ENCODE results near the gene CACNA2D1.

CACNA2D1 gene

GRCh38 chr7:82443547-82444219, at the start of gene CACNA2D1:
TSS of gene CACNA2D1 (minus strand) at chr7:82443777.
- in situ Hi-C loops (cut with HindIII; ENCODE audit: low sequenced_read_pairs) = no loop called here

DNA sequence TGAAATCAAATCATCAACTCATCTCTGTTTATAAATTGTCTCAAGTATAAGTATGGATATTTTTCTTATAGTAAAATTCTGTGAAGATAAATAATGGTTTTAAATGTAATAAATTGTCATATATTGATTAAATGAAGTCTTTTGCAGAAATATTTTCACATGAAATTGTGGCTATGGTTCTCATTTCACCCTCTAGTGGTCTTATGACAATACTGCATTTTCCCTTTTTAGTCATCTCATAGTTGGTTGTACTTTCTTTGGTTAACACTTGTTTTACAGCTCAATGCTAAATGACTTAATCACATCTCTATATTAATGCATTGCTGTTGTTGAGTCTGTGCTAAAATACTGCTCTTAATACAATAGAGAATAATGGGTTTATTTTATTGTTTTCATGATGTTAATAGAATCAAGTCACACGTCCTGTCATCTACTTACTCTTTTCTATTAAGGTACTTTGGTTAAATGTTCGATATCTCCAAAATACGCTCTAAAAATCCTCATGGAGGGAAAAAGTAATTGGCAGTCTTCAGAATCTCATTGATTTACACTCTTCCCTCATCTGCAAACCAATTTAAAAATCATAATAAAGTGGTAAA, 38.0 kb upstream of the CACNA2D1 start:
- in situ Hi-C loops (cut with HindIII; ENCODE audit: low sequenced_read_pairs) = no loop called here

- in situ Hi-C loops (cut with HindIII; ENCODE audit: low sequenced_read_pairs) = no loop called here
These were observed 34.3 kb upstream of the CACNA2D1 start for GRCh38 chr7:82477733-82478515.

GRCh38 chr7:82472966-82473365, 29.4 kb upstream of the CACNA2D1 start:
- in situ Hi-C loops (cut with HindIII; ENCODE audit: low sequenced_read_pairs) = no loop called here

- in situ Hi-C loops (cut with HindIII; ENCODE audit: low sequenced_read_pairs) = no loop called here
These were observed 27.9 kb upstream of the CACNA2D1 start for GRCh38 chr7:82471351-82472020.

DNA sequence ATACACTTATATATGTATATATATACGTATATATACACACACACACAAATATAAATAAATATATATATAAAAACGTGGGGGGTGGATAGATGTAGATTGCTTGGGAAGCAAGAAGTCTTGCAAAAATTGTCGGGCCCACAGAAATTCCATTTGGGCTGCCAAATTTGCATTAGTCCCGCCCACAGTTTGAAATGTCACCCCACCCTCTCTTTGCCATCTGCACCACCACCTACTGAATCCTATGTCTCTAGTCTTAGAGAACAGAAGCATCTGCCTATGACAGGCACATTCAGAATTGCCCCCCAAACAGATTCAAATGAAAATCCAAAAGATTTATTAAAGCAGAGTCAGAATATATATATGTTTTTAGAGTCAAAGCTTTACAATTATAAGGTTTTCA, 25.6 kb upstream of the CACNA2D1 start:
- in situ Hi-C loops (cut with HindIII; ENCODE audit: low sequenced_read_pairs) = no loop called here

DNA sequence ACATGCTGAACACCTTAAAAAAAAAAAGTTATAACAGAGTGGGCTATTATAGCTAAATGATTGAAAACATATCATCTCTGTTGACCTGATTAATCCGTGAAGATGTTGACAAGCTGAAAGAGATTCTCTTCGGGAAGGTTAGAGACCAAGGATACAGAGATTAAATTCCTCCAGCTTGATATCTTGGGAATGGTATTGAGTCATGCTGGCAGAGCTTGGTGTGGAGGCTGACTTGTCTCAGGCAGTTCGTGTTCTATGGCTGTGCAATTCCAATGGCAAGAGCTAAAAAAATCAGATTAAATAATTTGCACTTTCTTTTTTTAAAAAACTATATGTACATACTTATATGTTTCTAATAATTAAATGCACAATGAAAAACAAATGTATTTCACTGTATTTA, 24.9 kb upstream of the CACNA2D1 start:
- in situ Hi-C loops (cut with HindIII; ENCODE audit: low sequenced_read_pairs) = no loop called here

DNA sequence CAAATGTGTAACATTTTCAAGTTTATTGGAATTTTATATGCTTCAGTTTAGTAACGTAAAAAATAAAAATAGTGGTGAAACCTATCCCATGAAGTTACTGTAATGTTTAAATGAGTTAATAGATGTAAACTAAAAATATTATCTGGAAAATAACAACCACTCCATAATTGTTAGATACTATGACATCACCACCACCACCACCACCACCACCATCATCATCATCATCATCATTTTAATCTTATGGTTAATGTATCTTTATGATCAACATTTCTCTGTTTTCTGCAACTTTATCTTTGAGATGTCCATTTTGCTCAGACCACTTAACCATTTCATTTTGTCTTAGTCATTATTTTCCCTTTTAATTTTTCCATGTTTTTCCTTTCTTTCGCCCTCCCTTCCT, 23.4 kb upstream of the CACNA2D1 start:
- in situ Hi-C loops (cut with HindIII; ENCODE audit: low sequenced_read_pairs) = no loop called here

GRCh38 chr7:82464372-82464771, 20.8 kb upstream of the CACNA2D1 start:
- in situ Hi-C loops (cut with HindIII; ENCODE audit: low sequenced_read_pairs) = no loop called here

GRCh38 chr7:82455295-82455694, 11.7 kb upstream of the CACNA2D1 start:
- in situ Hi-C loops (cut with HindIII; ENCODE audit: low sequenced_read_pairs) = no loop called here

DNA sequence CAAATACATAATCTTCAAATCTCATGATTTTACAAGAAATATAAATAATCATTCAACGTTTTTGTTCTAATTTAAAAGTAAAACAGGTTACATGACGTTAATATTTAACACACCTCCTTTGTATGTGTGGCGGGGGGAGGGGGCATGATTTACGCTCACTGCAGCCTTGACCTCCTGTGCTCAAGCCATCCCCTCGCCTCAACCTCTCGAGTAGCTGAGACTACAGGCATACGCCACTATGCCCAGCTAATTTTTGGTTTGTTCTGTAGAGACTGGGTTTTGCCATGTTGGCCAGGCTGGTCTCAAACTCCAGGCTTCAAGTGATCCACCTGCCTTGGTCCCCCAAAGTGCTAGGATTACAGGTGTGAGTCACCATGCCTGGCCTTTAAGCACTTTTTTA, 7.2 kb upstream of the CACNA2D1 start:
- in situ Hi-C loops (cut with HindIII; ENCODE audit: low sequenced_read_pairs) = no loop called here

- in situ Hi-C loops (cut with HindIII; ENCODE audit: low sequenced_read_pairs) = no loop called here
These were observed 6.3 kb upstream of the CACNA2D1 start for GRCh38 chr7:82449910-82450309.

GRCh38 chr7:82446897-82447296, 3.3 kb upstream of the CACNA2D1 start:
- in situ Hi-C loops (cut with HindIII; ENCODE audit: low sequenced_read_pairs) = no loop called here

DNA sequence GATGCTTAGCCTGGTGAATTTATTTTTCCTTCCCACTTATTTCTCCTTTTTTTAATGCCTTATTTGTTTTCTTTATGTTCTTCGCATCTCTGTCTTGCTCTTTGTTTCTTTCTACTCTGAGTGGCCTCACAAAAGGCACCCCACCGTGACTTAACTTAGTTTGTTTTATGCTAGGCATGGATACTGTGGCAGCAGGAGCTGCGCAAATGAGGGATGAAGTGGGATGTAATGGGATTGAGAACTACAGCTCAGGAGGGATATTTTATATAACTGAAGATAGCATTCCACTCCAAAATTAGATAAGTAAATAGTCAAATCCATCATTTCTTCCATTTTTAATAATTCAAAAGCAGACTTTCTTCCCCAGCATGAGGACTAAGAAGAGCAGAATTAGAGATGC, 1.7 kb upstream of the CACNA2D1 start:
- in situ Hi-C loops (cut with HindIII; ENCODE audit: low sequenced_read_pairs) = no loop called here

DNA sequence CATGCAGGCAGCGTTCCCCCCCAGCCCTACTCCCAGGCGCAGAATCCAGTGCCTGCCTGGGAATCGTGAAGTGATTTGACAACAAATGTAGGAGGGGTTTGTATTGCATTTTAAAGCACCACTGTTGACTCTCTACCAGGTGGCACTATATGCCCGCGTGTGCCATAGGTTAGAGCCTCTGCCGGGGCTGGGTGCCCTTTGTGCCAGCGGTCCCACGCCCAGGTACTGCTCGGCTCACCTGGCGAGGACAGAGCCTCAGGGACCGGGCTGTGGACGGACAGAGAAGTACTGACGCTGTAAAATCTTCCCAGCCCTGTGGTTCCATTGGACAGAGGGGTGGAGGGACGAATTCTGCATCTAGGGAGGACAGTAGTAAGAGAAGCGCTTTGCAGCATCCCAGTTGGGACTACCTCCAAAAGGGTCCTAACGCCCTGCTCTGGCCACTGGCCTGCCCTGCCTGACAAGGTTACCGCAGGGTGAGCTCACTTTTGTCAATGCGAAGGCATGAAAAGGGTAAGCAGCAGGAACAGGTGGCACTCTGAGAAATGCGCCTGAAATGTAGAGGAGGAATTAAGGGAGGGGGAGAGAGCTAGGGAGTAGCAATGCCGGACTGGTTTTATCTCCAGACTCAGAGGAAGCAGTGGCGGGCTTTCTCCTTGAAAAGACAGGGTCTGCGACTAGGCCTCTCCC, 788 bp upstream of the CACNA2D1 start:
- in situ Hi-C loops (cut with HindIII; ENCODE audit: low sequenced_read_pairs) = no loop called here

- in situ Hi-C loops (cut with HindIII; ENCODE audit: low sequenced_read_pairs) = no loop called here
These were observed 486 bp downstream of the CACNA2D1 start for GRCh38 chr7:82443036-82443546.

- in situ Hi-C loops (cut with HindIII; ENCODE audit: low sequenced_read_pairs) = no loop called here
These were observed 1.0 kb downstream of the CACNA2D1 start for GRCh38 chr7:82442492-82443035.

GRCh38 chr7:82441669-82442478, 1.7 kb downstream of the CACNA2D1 start:
- in situ Hi-C loops (cut with HindIII; ENCODE audit: low sequenced_read_pairs) = no loop called here

DNA sequence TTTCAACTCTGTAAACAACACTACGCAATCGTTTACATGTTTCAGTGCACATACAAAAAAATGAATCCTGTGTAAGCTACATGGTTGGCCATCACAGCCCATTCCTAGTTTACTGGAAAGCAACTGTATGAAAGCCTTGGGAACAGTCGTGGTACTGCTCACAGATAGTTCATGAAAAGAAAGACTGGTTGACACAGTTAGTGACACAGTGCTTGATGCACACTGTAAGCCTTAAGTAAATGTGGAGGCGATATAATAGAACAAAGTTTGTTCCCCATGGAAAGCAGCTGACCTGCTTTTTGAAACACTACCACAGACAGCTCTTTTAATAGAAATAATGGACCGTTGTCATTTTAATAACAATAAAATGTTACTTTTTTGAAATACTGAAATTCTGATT, 5.1 kb downstream of the CACNA2D1 start:
- in situ Hi-C loops (cut with HindIII; ENCODE audit: low sequenced_read_pairs) = no loop called here

DNA sequence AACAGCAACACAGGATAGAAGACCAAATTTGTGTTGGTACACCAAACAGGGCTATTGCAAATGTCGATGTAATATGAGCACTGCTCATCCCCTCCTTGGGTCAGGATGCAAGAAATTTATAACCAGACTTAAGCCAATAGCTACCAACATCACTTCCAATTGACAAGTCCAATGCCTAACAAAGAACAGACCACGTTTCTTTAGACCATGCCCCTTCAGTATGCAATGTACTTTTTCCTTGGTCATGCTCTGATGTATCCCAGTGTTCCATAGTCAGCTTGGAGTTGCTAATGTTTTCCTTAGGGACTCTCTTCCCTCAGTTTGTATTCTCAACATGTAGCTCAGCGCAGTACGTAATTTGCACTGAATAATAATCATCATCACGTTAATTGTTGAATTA, 7.8 kb downstream of the CACNA2D1 start:
- in situ Hi-C loops (cut with HindIII; ENCODE audit: low sequenced_read_pairs) = no loop called here

Data from DLD1 (cell line).